SK-N-SH (cell line): ENCODE data around the gene PIAS2. TPM values are rescaled to one million over a fixed set of nuclear protein-coding genes. Genes with fewer than 3 reads are reported as not detected.

Experiments
- CTCF ChIA-PET: fragments of 300-600, 350-600 bp; formaldehyde crosslinking; extraction: SDS; loops from one replicate; lab custom pipeline; 2021; lab: Yijun Ruan, JAX
- POLR2A ChIA-PET: fragments of 350-600 bp; sonication (Branson Sonifier 250); formaldehyde crosslinking; extraction: SDS; loops from one replicate; lab custom pipeline; 2020; ENCODE audit warnings: antibody characterized with exemption, inconsistent platforms; lab: Yijun Ruan, JAX
- DNase-seq: peaks from one replicate; pipeline ENCODE4 v3.0.0; 2012
- H2AFZ ChIP-seq: fragments of 200-600 bp; sonication (generic); 2 replicates; pipeline ENCODE4 v1.8.1; 2016; ENCODE audit warnings: antibody characterized with exemption, mild to moderate bottlenecking, low read depth
- H3F3A ChIP-seq: fragments of 200-600 bp; sonication (generic); replicated peaks from 2 replicates; pipeline ENCODE3; 2016; ENCODE audit warnings: antibody characterized with exemption, mild to moderate bottlenecking; ENCODE audit not compliant: insufficient read depth
- H3K27ac ChIP-seq, 2 experiments: fragments of 200-500 bp in 1 of 2; fragments of 200-600 bp in 1 of 2; sonication (Bioruptor generic) in 1 of 2; sonication (generic), shearing (Covaris generic) in 1 of 2; 2 replicates each; pipeline versions ENCODE4 v1.5.1 to v1.6.1; 2014 to 2016; ENCODE audit warnings: low read depth in 2 of 2, inconsistent platforms in 1 of 2, low read length in 1 of 2, mild to moderate bottlenecking in 1 of 2, mixed read lengths in 1 of 2
- H3K27me3 ChIP-seq: fragments of 200-600 bp; sonication (generic), shearing (Covaris generic); 2 replicates; pipeline ENCODE4 v1.6.1; 2016; ENCODE audit warnings: mixed run types; ENCODE audit not compliant: insufficient read depth
- H3K36me3 ChIP-seq, 2 experiments: fragments of 200-500 bp in 1 of 2; fragments of 200-600 bp in 1 of 2; sonication (Bioruptor generic) in 1 of 2; sonication (generic) in 1 of 2; replicated peaks in 1 of 2; 2 replicates each; pipeline versions ENCODE3 to v1.5.1; 2014 to 2016; ENCODE audit warnings: low read length in 1 of 2, mild to moderate bottlenecking in 1 of 2; ENCODE audit not compliant: insufficient read depth in 2 of 2, control insufficient read depth in 1 of 2
- H3K4me1 ChIP-seq, 2 experiments: fragments of 200-500 bp in 1 of 2; fragments of 200-600 bp in 1 of 2; sonication (Bioruptor generic) in 1 of 2; sonication (generic), shearing (Covaris generic) in 1 of 2; 2 replicates each; pipeline versions ENCODE4 v1.5.1 to v1.6.1; 2014 to 2016; ENCODE audit warnings: low read depth in 1 of 2, low read length in 1 of 2, mixed run types in 1 of 2; ENCODE audit not compliant: insufficient read depth in 2 of 2, control insufficient read depth in 1 of 2
- H3K4me2 ChIP-seq: fragments of 200-600 bp; sonication (generic), shearing (Covaris generic); 2 replicates; pipeline ENCODE4 v1.6.1; 2017; ENCODE audit warnings: mixed run types
- H3K4me3 ChIP-seq, 2 experiments: fragments of 200-500 bp in 1 of 2; fragments of 200-600 bp in 1 of 2; sonication (Bioruptor generic) in 1 of 2; sonication (generic), shearing (Covaris generic) in 1 of 2; 2 replicates each; pipeline versions ENCODE4 v1.5.1 to v1.8.1; 2014 to 2016; ENCODE audit warnings: low read depth in 2 of 2, inconsistent platforms in 1 of 2, low read length in 1 of 2, mild to moderate bottlenecking in 1 of 2, mixed read lengths in 1 of 2, moderate library complexity in 1 of 2
- H3K79me2 ChIP-seq: fragments of 200-600 bp; sonication (generic); 2 replicates; pipeline ENCODE4 v1.8.1; 2017; ENCODE audit warnings: mild to moderate bottlenecking; ENCODE audit not compliant: insufficient read depth
- H3K9ac ChIP-seq: fragments of 200-600 bp; sonication (generic); 2 replicates; pipeline ENCODE4 v1.6.1; 2017; ENCODE audit warnings: mixed run types
- H3K9me2 ChIP-seq: fragments of 200-600 bp; sonication (generic); 2 replicates; pipeline ENCODE4 v1.6.1; 2017; ENCODE audit warnings: mixed run types
- H3K9me3 ChIP-seq: fragments of 200-600 bp; sonication (generic); 2 replicates; pipeline ENCODE4 v1.6.1; 2017; ENCODE audit warnings: mixed run types, mild to moderate bottlenecking, moderate library complexity
- H4K20me1 ChIP-seq: fragments of 200-600 bp; sonication (generic); 2 replicates; pipeline ENCODE4 v1.6.1; 2017; ENCODE audit warnings: mild to moderate bottlenecking, mixed run types; ENCODE audit not compliant: insufficient read depth
- CHD2 ChIP-seq: fragments of 150-350 bp; IDR thresholded peaks from 2 replicates; pipeline ENCODE4 v1.6.1; 2018; ENCODE audit warnings: low read length; ENCODE audit not compliant: partially characterized antibody
- FOSL2 ChIP-seq: IDR thresholded peaks from 2 replicates; pipeline ENCODE4 v1.4.0; 2012; ENCODE audit warnings: low read depth, mild to moderate bottlenecking, moderate library complexity, borderline replicate concordance
- FOXM1 ChIP-seq: IDR thresholded peaks from 2 replicates; pipeline ENCODE4 v1.4.0; 2012; ENCODE audit warnings: low read depth, mild to moderate bottlenecking
- GABPA ChIP-seq: IDR thresholded peaks from 2 replicates; pipeline ENCODE4 v1.4.0; 2012; ENCODE audit warnings: low read depth, mild to moderate bottlenecking
- GATA2 ChIP-seq: sonication (generic); formaldehyde crosslinking; IDR thresholded peaks from 2 replicates; pipeline ENCODE4 v1.5.0; 2020; ENCODE audit warnings: mild to moderate bottlenecking, missing genetic modification reagents
- JUND ChIP-seq: IDR thresholded peaks from 2 replicates; pipeline ENCODE4 v1.4.0; 2012
- MAX ChIP-seq: IDR thresholded peaks from 2 replicates; pipeline ENCODE4 v1.4.0; 2012; ENCODE audit warnings: low read depth
- MEF2A ChIP-seq: IDR thresholded peaks from 2 replicates; pipeline ENCODE4 v1.4.0; 2012; ENCODE audit warnings: low read depth, borderline replicate concordance
- MXI1 ChIP-seq: IDR thresholded peaks from 2 replicates; pipeline ENCODE4 v1.6.1; 2012; ENCODE audit warnings: mild to moderate bottlenecking, low read depth, low read length, improper control_type of control experiment
- NFIC ChIP-seq: IDR thresholded peaks from 2 replicates; pipeline ENCODE4 v1.4.0; 2012; ENCODE audit warnings: borderline replicate concordance
- RCOR1 ChIP-seq: fragments of 150-350 bp; IDR thresholded peaks from 2 replicates; pipeline ENCODE4 v1.6.1; 2017; ENCODE audit warnings: antibody characterized with exemption, low read length
- RXRA ChIP-seq: IDR thresholded peaks from 2 replicates; pipeline ENCODE4 v1.4.0; 2012; ENCODE audit warnings: low read depth, mild to moderate bottlenecking, borderline replicate concordance
- SIN3A ChIP-seq: IDR thresholded peaks from 2 replicates; pipeline ENCODE4 v1.6.1; 2012; ENCODE audit warnings: low read depth, mild to moderate bottlenecking, low read length, moderate library complexity, borderline replicate concordance
- TCF12 ChIP-seq: IDR thresholded peaks from 2 replicates; pipeline ENCODE4 v1.4.0; 2012
- TEAD4 ChIP-seq: IDR thresholded peaks from 2 replicates; pipeline ENCODE4 v1.4.0; 2012; ENCODE audit warnings: mild to moderate bottlenecking, borderline replicate concordance; ENCODE audit not compliant: insufficient read depth
- USF1 ChIP-seq: IDR thresholded peaks from 2 replicates; pipeline ENCODE4 v1.4.0; 2012; ENCODE audit warnings: low read depth, borderline replicate concordance
- USF2 ChIP-seq: fragments of 150-350 bp; IDR thresholded peaks from 2 replicates; pipeline ENCODE4 v1.6.1; 2017; ENCODE audit warnings: antibody characterized with exemption, low read length, low read depth, borderline replicate concordance
- YY1 ChIP-seq: IDR thresholded peaks from 2 replicates; pipeline ENCODE4 v1.4.0; 2012; ENCODE audit warnings: low read depth, mild to moderate bottlenecking
- ZBTB33 ChIP-seq: IDR thresholded peaks from 2 replicates; pipeline ENCODE4 v1.4.0; 2012; ENCODE audit warnings: low read depth, borderline replicate concordance
- WGBS: methylation state at CpG from one replicate; pipeline ENCODE4 v1.1.6; 2017; ENCODE audit warnings: low lambda C conversion rate; 5-methylcytosine and 5-hydroxymethylcytosine counted together
- polyA plus RNA-seq, 3 experiments: library from polyadenylated mRNA; depleted of rRNA; stranded (reverse); fragments of >200 nt; gene quantifications; 2 replicates each; pipeline ENCODE4 v1.2.3, GENCODE V29; 2012

Gene PIAS2
- polyA plus RNA-seq, 1 of the 3 experiments (the other 2 are of a cell fraction), result 9.0 TPM

- Histone ChIP-seq H3K4me1 (no peaks in the 10 kb centered on the region), H3K9me2 (no peaks in the 10 kb centered on the region), H3K9ac (no peak overlapping the region), H3K36me3 (peaks cover 17 to 24% of the 10 kb centered on the region in 2 experiments), H3K27ac (no peak overlapping the region), H3K9me3 (no peaks in the 10 kb centered on the region), H3K27me3 (no peaks in the 10 kb centered on the region), H3K4me3 (no peak overlapping the region), H3F3A (peaks cover 6% of the 10 kb centered on the region), H4K20me1 (no peaks in the 10 kb centered on the region), H3K79me2 (no peaks in the 10 kb centered on the region), H3K4me2 (no peak overlapping the region), H2AFZ (no peak overlapping the region)
- 85% methylated on average over 4 of the region's 4 CpGs for WGBS
- no peak for DNase-seq
- CTCF ChIA-PET, result interaction anchor here (1.7 kb wide), 1 partner anchor 27 kb away, joined by 3 read pairs; no protein-coding TSS in a partner anchor
- TF ChIP-seq RCOR1 (no peak), FOXM1 (no peak), TEAD4 (no peak), MEF2A (no peak), JUND (no peak), YY1 (no peak), GATA2 (no peak), FOSL2 (no peak), ZBTB33 (no peak), NFIC (no peak), TCF12 (no peak), MXI1 (no peak), MAX (no peak), SIN3A (no peak), CHD2 (no peak), GABPA (no peak), USF1 (no peak), USF2 (no peak), RXRA (no peak)
- POLR2A ChIA-PET, result no interaction called here
These were observed 102.9 kb downstream of the PIAS2 start for GRCh38 chr18:46814399-46814798.
